AG04450 (cell line): ENCODE results near the gene EMC9. TPM values are rescaled to one million over a fixed set of nuclear protein-coding genes. Genes with fewer than 3 reads are reported as not detected.

Source experiments
- CTCF ChIA-PET: fragments of 300-600, 350-600 bp; formaldehyde crosslinking; extraction: SDS; loops from one replicate; lab custom pipeline; 2022; ENCODE audit warnings: antibody characterized with exemption, inconsistent platforms; lab: Charles Lee
- POLR2A ChIA-PET: fragments of 350-600 bp; formaldehyde crosslinking; extraction: SDS; loops from one replicate; lab custom pipeline; 2021; ENCODE audit warnings: antibody characterized with exemption, inconsistent platforms; lab: Yijun Ruan, JAX
- DNase-seq: peaks from one replicate; pipeline ENCODE4 v3.0.0-alpha.2; 2011; ENCODE audit warnings: low read depth, low spot score
- H3K27ac ChIP-seq: one replicate; pipeline ENCODE4 v1.5.1; 2012; ENCODE audit warnings: low read depth, low read length, control low read depth
- H3K27me3 ChIP-seq: one replicate; pipeline ENCODE4 v1.6.0; 2012; ENCODE audit warnings: low read length; ENCODE audit not compliant: control insufficient read depth, insufficient read depth
- H3K4me3 ChIP-seq: 2 replicates; pipeline ENCODE4 v1.5.1; 2011; ENCODE audit warnings: mild to moderate bottlenecking, low read depth, low read length, control low read depth
- H3K9me3 ChIP-seq: 2 replicates; pipeline ENCODE4 v1.5.1; 2012; ENCODE audit warnings: low read length; ENCODE audit not compliant: control insufficient read depth, insufficient read depth
- CTCF ChIP-seq: IDR thresholded peaks from 2 replicates; pipeline ENCODE4 v1.5.1; 2011; ENCODE audit warnings: low read depth, low read length, control low read depth, inconsistent platforms
- polyA minus RNA-seq: library from RNA; depleted of rRNA, polyadenylated mRNA; stranded (reverse); fragments of >200 nt; gene quantifications from 2 replicates; pipeline ENCODE4 v1.2.3, GENCODE V29; 2011; rRNA and poly(A)+ RNA removed
- polyA plus RNA-seq: library from polyadenylated mRNA; depleted of rRNA; stranded (reverse); fragments of >200 nt; gene quantifications from 2 replicates; pipeline ENCODE4 v1.2.3, GENCODE V29; 2011; rRNA removed

EMC9 gene
- polyA plus RNA-seq (4.4 and 6.3 TPM in 2 replicates), polyA minus RNA-seq (2.3 and 3.2 TPM in 2 replicates)

- Histone ChIP-seq H3K27me3 (no peaks in the 10 kb centered on the region), H3K9me3 (no peaks in the 10 kb centered on the region), H3K27ac (peak within 1 kb of the TSS; percentile 81), H3K4me3 (peak within 1 kb of the TSS; percentile 95)
- ChIA-PET POLR2A (interaction anchor here (0.6 to 1.2 kb wide), 9 partner anchors 20 to 164 kb away, joined by 3 to 12 read pairs (median 3); partner anchors contain the start of genes DCAF11, IRF9, NRL and TINF2), CTCF (interaction anchor here (0.5 to 1.3 kb wide), 10 partner anchors 20 to 1827 kb away, joined by 3 to 5 read pairs (median 4); partner anchors contain the start of gene IRF9)
- TF ChIP-seq CTCF, result peak; percentile 48
- DNase-seq, result peak; percentile 97
Measured at GRCh38 chr14:24141097-24141880, at the start of gene EMC9. EMC9 (minus strand) TSS chr14:24141591; CDS start chr14:24141304, 287 bp downstream.

- no peak for DNase-seq
- no peak overlapping the region for H3K27ac ChIP-seq
- H3K9me3 ChIP-seq, result no peaks in the 10 kb centered on the region; the same call in 1 of the 2 replicates
- CTCF ChIA-PET, result interaction anchor here (0.9 to 1.1 kb wide), 2 partner anchors 29 to 53 kb away, joined by 3 read pairs; partner anchors contain the start of gene IRF9
- POLR2A ChIA-PET, result no interaction called here
- TF ChIP-seq CTCF, result no peak
- H3K27me3 ChIP-seq, result no peaks in the 10 kb centered on the region
- H3K4me3 ChIP-seq, result no peak overlapping the region
Measured at GRCh38 chr14:24190416-24190815, 49.0 kb upstream of the EMC9 start.

GRCh38 chr14:24189460-24189859 is 48.1 kb upstream of the EMC9 start:
- DNase-seq, result no peak
- ChIA-PET CTCF (interaction anchor here (0.9 to 1.0 kb wide), 2 partner anchors 54 to 81 kb away, joined by 3 read pairs; no protein-coding TSS in a partner anchor), POLR2A (interaction anchor here (1.5 kb wide), 1 partner anchor 24 kb away, joined by 9 read pairs; the partner anchor contains the start of gene CHMP4A)
- Histone ChIP-seq H3K9me3 (no peaks in the 10 kb centered on the region; the same call in 1 of the 2 replicates), H3K4me3 (no peak overlapping the region), H3K27me3 (no peaks in the 10 kb centered on the region), H3K27ac (peak overlapping the region; percentile 47)
- no peak for TF ChIP-seq CTCF

GRCh38 chr14:24189059-24189375 is 47.6 kb upstream of the EMC9 start:
- no peak for TF ChIP-seq CTCF
- CTCF ChIA-PET, result interaction anchor here (0.6 to 2.7 kb wide), 3 partner anchors 28 to 80 kb away, joined by 3 to 10 read pairs (median 3); partner anchors contain the start of gene IRF9
- POLR2A ChIA-PET, result interaction anchor here (1.1 to 1.5 kb wide), 2 partner anchors 9 to 25 kb away, joined by 4 to 9 read pairs; partner anchors contain the start of gene CHMP4A
- Histone ChIP-seq H3K27ac (peak overlapping the region; percentile 47), H3K27me3 (no peaks in the 10 kb centered on the region), H3K4me3 (peak overlapping the region; percentile 31; the same call in 1 of the 2 replicates), H3K9me3 (no peaks in the 10 kb centered on the region; the same call in 1 of the 2 replicates)
- no peak for DNase-seq
